Prostate gland (tissue), 2 donors: ENCODE measurements around the gene MNT.

ENCODE experiments used
- POLR2AphosphoS5 ChIP-seq: sonication (generic); formaldehyde crosslinking; IDR thresholded peaks from one replicate; pipeline ENCODE4 v1.6.1; 2017; ENCODE audit warnings: antibody characterized with exemption
- TF ChIP-seq, protein P1 (sequence below), 4 experiments: fragments of 200-600 bp in 2 of 4; fragments of 450-650 bp in 2 of 4; sonication (generic) in 2 of 4; IDR thresholded peaks; 1 replicate in 3 of 4; 2 replicates in 1 of 4; pipeline ENCODE4 v1.5.1; 2016 to 2019; ENCODE audit warnings: antibody characterized with exemption in 4 of 4, mild to moderate bottlenecking in 2 of 4, moderate library complexity in 2 of 4

DNA sequence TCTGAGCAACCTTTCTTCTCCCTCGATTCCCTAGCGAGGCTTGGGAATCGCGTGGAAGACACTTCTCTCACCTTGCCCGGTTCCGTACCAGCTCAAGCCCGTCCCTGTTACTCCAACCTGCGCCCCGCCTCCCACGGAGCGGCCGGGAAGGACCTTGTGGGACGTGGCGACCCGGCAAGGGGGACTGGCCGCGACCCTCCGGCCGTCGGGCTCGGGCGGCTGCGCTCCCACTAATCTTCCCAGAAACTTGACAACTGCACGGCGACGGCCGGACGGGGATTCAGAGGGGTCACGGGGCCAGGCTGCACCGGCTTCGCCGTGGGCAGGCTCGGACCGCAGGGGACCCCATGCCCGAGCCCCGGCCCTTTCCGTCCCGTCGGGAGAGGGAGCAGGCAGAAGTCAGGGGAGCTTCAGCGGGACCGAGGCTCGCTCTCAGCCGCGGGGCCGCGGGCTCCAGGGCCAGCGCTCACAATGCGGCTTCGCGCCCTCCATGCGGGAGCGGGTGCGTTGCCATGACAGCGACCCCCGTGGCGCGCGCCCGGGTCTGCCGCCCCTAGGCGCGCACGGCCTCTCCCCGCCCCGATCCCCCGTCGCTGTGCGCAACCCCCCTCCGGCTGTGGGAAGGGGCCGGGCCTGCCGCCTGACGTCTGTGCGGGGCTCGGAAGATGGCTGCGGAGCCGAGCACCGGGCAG is 63.9 kb downstream of the MNT start, which contains the start of gene SGSM2:
- TF ChIP-seq POLR2AphosphoS5: no peak
- TF ChIP-seq, protein P1, sequence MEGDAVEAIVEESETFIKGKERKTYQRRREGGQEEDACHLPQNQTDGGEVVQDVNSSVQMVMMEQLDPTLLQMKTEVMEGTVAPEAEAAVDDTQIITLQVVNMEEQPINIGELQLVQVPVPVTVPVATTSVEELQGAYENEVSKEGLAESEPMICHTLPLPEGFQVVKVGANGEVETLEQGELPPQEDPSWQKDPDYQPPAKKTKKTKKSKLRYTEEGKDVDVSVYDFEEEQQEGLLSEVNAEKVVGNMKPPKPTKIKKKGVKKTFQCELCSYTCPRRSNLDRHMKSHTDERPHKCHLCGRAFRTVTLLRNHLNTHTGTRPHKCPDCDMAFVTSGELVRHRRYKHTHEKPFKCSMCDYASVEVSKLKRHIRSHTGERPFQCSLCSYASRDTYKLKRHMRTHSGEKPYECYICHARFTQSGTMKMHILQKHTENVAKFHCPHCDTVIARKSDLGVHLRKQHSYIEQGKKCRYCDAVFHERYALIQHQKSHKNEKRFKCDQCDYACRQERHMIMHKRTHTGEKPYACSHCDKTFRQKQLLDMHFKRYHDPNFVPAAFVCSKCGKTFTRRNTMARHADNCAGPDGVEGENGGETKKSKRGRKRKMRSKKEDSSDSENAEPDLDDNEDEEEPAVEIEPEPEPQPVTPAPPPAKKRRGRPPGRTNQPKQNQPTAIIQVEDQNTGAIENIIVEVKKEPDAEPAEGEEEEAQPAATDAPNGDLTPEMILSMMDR (IDR thresholded peaks at IDR 0.05): no peak
